Coronary artery (tissue), 2 donors: ENCODE results near the gene SLF2.

Experiments used
- DNase-seq: peaks from one replicate; pipeline ENCODE4 v3.0.0-alpha.2; 2017; ENCODE audit warnings: low spot score
- H3K27ac ChIP-seq, 2 donors: fragments of 200-600 bp; sonication (generic); one replicate each; pipeline ENCODE4 v1.5.1; 2016 to 2019
- H3K4me3 ChIP-seq: fragments of 200-600 bp; sonication (generic); 2 replicates; pipeline ENCODE4 v1.5.1; 2016; ENCODE audit warnings: mild to moderate bottlenecking, moderate library complexity
- TF ChIP-seq, protein P1 (sequence below): fragments of 200-600 bp; sonication (generic); IDR thresholded peaks from one replicate; pipeline ENCODE4 v1.5.1; 2019; ENCODE audit warnings: antibody characterized with exemption

Gene SLF2

DNA sequence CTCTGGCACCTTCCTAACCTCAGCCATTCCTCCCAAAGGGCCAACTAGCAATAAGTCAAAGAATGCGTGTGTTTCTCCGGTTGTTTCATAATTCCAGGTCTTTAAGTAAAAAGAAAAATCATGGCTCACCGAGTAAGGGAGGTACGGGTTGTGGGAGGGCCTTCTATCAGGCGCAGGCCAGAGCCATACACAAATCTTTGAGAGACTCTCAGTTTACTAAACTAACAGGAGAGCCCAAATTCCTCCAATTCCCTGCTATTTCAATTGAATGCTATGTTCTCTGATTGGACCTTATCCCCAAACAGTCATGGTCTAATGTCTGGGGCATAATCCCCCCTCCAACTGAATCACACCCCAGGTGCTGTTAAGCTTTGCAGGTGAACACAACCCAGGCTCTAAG lies 26.2 kb upstream of the SLF2 start:
- TF ChIP-seq, protein P1, sequence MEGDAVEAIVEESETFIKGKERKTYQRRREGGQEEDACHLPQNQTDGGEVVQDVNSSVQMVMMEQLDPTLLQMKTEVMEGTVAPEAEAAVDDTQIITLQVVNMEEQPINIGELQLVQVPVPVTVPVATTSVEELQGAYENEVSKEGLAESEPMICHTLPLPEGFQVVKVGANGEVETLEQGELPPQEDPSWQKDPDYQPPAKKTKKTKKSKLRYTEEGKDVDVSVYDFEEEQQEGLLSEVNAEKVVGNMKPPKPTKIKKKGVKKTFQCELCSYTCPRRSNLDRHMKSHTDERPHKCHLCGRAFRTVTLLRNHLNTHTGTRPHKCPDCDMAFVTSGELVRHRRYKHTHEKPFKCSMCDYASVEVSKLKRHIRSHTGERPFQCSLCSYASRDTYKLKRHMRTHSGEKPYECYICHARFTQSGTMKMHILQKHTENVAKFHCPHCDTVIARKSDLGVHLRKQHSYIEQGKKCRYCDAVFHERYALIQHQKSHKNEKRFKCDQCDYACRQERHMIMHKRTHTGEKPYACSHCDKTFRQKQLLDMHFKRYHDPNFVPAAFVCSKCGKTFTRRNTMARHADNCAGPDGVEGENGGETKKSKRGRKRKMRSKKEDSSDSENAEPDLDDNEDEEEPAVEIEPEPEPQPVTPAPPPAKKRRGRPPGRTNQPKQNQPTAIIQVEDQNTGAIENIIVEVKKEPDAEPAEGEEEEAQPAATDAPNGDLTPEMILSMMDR: no peak
- H3K4me3 ChIP-seq: no peak overlapping the region
- no peak overlapping the region for H3K27ac ChIP-seq
- no peak for DNase-seq

DNA sequence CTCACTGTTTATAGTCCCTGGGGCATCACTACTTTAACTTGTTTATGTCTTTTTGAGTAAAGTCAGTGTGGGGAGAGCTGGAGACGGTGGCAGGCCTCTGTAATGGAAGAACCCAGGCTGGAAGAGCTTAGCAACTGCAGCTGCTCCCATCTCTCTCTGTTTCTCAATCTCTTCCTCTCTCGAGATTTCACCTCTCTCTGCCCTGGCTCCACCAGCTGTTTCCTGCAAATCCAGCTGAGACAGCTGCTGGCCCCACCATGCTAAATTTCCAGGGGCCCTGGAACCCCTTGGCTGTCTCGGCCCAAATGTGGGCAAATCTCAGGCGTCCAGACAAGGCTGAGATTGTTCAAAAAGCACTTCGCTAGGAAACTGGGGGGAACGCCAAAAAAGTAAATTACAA lies 25.8 kb upstream of the SLF2 start:
- TF ChIP-seq, protein P1: no peak
- H3K4me3 ChIP-seq: no peak overlapping the region
- H3K27ac ChIP-seq: no peak overlapping the region
- DNase-seq: peak; percentile 50

DNA sequence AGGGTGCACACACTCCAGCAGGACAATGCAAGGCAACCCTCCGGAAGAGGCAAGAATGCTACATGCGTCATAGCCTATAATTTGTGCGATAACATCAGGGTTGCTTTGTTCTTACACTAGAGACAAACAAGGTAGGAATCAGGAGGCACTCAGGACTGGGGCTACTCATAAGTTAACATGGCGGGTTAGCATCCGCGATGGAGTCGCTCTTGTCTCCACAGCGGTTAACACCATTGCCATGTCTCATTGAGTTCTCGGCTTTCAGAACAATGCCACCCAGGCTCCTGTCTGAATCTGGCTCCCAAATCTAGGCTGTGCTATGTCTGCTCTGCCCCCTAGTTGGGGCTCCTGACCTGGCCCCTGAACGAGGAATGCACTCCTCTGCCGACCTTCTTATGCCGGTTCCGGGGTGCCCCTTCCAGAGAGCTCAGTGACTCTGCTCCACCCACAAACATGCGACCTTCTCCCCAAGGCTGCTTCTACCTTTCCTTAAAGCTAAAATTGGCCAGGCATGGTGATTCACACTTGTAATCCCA lies 24.9 kb upstream of the SLF2 start:
- TF ChIP-seq, protein P1: no peak
- DNase-seq: peak; percentile 61
- no peak overlapping the region for H3K27ac ChIP-seq
- no peak overlapping the region for H3K4me3 ChIP-seq

DNA sequence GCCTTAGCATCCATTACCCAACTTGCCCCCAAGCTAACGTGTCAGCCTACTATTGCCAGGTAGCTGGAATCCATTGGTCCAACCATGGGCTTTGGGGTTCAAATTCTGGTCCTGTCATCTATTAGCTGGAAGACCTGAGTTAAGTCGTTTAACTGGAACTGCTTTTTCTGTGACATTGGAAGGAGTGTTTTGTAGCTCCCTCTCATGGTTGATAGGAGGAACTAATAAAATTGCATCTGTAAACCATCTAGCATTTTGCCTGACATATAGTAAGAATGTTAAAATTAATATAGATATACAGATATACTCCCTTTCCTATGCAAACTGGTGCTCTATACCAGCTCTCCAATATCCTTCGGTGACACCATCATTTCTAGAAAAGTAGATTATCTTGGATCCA lies 23.8 kb upstream of the SLF2 start:
- Histone ChIP-seq H3K4me3 (no peak overlapping the region), H3K27ac (no peak overlapping the region)
- no peak for DNase-seq
- TF ChIP-seq, protein P1: no peak

DNA sequence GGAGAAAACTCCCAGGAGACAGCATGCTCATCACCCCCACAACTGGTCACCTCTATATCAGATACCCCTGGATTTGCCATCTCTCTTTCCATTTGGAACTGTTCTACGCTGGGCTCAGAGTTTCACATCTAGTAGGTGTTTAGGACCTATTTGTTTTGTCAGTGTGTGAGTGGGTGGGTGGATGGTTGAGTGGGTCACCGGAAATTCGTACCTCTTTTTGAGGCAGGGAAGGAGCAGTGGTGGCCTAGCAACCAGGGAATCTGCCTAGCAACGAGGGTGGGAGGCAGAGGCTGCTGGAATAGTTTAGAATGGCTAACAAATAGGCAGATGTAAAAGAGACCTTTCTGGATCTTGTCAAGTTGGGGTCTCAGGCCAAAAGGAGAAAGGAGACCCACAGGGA lies 23.2 kb upstream of the SLF2 start:
- H3K27ac ChIP-seq: no peak overlapping the region
- TF ChIP-seq, protein P1: no peak
- no peak overlapping the region for H3K4me3 ChIP-seq
- peak; percentile 26 for DNase-seq

DNA sequence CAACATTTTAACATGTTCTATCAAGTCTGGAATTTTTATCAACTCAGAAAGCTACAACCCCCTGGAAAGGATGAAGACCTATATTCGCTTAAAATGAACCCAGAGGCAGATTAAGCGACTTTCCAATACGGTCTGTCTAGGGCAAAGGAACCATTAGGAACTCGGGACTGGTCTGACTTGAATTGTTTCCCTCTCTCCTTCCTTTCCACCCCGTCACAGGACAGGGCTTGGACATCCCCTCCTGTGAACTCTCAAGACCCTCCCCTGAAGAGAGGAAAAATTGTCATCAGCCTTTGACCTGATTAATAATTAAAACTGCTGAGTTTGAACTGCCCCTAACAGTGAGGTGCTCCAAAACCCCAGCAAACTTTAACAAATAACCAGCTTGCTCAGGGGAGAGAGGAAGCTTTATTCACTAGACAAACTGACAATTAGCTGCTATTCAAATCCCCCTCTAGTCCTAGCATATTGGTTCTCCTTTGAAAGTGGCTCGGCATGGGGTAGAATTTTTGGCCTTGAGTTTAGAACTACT lies 22.6 kb upstream of the SLF2 start:
- Histone ChIP-seq H3K27ac (no peak overlapping the region), H3K4me3 (no peak overlapping the region)
- DNase-seq: peak; percentile 36
- TF ChIP-seq, protein P1: no peak

DNA sequence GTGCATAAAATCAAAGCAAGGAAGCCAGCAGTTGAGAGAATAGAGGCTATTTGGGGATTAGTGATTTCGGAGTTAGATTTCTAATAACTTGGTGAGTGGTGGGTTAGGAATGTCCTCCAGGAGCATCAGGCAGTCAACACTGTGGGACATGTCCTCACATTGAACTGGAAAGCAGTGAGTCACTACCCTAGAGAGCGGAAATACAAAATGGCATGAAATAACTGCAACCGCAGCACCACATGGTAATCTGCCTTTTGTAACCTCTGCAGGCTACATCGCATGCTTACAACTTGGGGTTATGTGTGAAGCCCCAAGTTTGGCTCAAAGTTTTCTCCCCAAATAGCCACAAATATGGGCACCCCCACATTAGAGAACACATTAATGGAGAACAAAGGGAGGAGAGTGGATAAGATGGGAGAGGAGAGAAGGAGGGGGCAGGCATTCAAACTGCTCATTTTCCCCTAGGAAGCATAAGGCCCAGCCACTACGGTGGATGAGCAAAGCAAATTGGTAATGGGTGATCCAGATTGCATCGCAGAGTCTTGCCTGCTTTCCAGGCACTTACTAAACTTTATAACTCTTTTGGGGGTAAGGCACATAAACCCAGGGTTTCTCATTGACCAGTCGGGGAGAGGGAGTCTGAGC lies 22.0 kb upstream of the SLF2 start:
- peak; percentile 35 for DNase-seq
- TF ChIP-seq, protein P1: no peak
- no peak overlapping the region for H3K27ac ChIP-seq
- H3K4me3 ChIP-seq: no peak overlapping the region
